Measurements from ENCODE around the gene GFRA1. TPM values are rescaled to one million over a fixed set of nuclear protein-coding genes. Genes with fewer than 3 reads are reported as not detected.

Gene GFRA1
- total RNA-seq, 1 donor from 2014 or later, result 4.2 TPM

GRCh38 chr10:116155191-116155590, 117.8 kb downstream of the GFRA1 start:
- Mint-ChIP-seq H3K9me3 (ENCODE audit: unreplicated experiment) (no peaks in the 10 kb centered on the region), H3K27me3 (ENCODE audit: unreplicated experiment) (peaks cover 2% of the 10 kb centered on the region), H3K4me3 (ENCODE audit: unreplicated experiment) (no peak overlapping the region), H3K4me1 (ENCODE audit: unreplicated experiment) (peaks cover 2% of the 10 kb centered on the region), H3K36me3 (ENCODE audit: low read depth, unreplicated experiment) (no peaks in the 10 kb centered on the region), H3K27ac (ENCODE audit: unreplicated experiment) (no peak overlapping the region)
- no peak for TF ChIP-seq CTCF (IDR thresholded peaks at IDR 0.05; ENCODE audit: unreplicated experiment)
- no peak for DNase-seq (ENCODE audit: low spot score)

GRCh38 chr10:116154651-116155050, 118.4 kb downstream of the GFRA1 start:
- H3K9me3 Mint-ChIP-seq (ENCODE audit: unreplicated experiment), result no peaks in the 10 kb centered on the region
- H3K27ac Mint-ChIP-seq (ENCODE audit: unreplicated experiment), result no peak overlapping the region

GRCh38 chr10:116151076-116151475, 121.9 kb downstream of the GFRA1 start:
- H3K4me3 Mint-ChIP-seq (ENCODE audit: unreplicated experiment), result no peak overlapping the region
- no peaks in the 10 kb centered on the region for H3K9me3 Mint-ChIP-seq (ENCODE audit: unreplicated experiment)
- no peak overlapping the region for H3K27ac Mint-ChIP-seq (ENCODE audit: unreplicated experiment)
- H3K27me3 Mint-ChIP-seq (ENCODE audit: unreplicated experiment), result no peaks in the 10 kb centered on the region
- H3K36me3 Mint-ChIP-seq (ENCODE audit: low read depth, unreplicated experiment), result no peaks in the 10 kb centered on the region
- no peaks in the 10 kb centered on the region for H3K4me1 Mint-ChIP-seq (ENCODE audit: unreplicated experiment)
- TF ChIP-seq CTCF (IDR thresholded peaks at IDR 0.05; ENCODE audit: unreplicated experiment), result no peak
- no peak for DNase-seq (ENCODE audit: low spot score)

More at GRCh38 chr10:116154651-116155050, 118.4 kb downstream of the GFRA1 start:
- Mint-ChIP-seq H3K27me3 (ENCODE audit: unreplicated experiment) (peaks cover under 1% of the 10 kb centered on the region), H3K4me3 (ENCODE audit: unreplicated experiment) (no peak overlapping the region), H3K36me3 (ENCODE audit: low read depth, unreplicated experiment) (no peaks in the 10 kb centered on the region), H3K4me1 (ENCODE audit: unreplicated experiment) (peaks cover 2% of the 10 kb centered on the region)
- TF ChIP-seq CTCF (IDR thresholded peaks at IDR 0.05; ENCODE audit: unreplicated experiment), result no peak
- no peak for DNase-seq (ENCODE audit: low spot score)

- Mint-ChIP-seq H3K9me3 (ENCODE audit: unreplicated experiment) (no peaks in the 10 kb centered on the region), H3K27me3 (ENCODE audit: unreplicated experiment) (no peaks in the 10 kb centered on the region)
Measured at GRCh38 chr10:116150606-116151005, 122.4 kb downstream of the GFRA1 start.

More at GRCh38 chr10:116150606-116151005, 122.4 kb downstream of the GFRA1 start:
- Mint-ChIP-seq H3K27ac (ENCODE audit: unreplicated experiment) (no peak overlapping the region), H3K4me1 (ENCODE audit: unreplicated experiment) (no peaks in the 10 kb centered on the region), H3K36me3 (ENCODE audit: low read depth, unreplicated experiment) (no peaks in the 10 kb centered on the region), H3K4me3 (ENCODE audit: unreplicated experiment) (no peak overlapping the region)
- no peak for TF ChIP-seq CTCF (IDR thresholded peaks at IDR 0.05; ENCODE audit: unreplicated experiment)
- no peak for DNase-seq (ENCODE audit: low spot score)

Measured in endothelial cell (in vitro differentiated cells).